CD4-positive, alpha-beta T cell treated with Interleukin-10 for 1 hour (primary cell): Measurements from ENCODE around the gene CSNK1E.

Experiments used
- DNase-seq: peaks from one replicate; pipeline ENCODE4 v3.0.0-alpha.2; 2020

CSNK1E gene

GRCh38 chr22:38327396-38327795 lies 10.2 kb upstream of the CSNK1E start:
- no peak for DNase-seq

DNA sequence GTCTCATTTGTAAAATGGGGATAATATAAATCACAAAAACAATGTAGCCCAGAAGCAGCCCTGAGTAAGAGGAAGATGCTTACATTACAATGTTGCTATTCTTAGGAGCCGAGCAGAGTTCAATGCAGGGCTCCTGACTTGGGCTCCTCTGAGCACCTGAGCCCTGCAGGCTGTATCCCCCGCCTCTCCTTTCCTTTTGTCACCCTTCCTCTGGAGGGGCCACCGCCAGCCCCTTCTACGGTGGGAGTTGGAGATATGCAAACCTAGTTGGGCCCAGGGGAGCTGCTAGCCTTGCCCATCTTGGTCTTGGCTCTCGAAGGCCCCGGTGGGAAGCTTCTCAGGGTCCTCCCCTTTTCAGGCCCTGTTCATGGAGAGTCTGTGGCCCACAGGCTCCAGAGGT lies 8.4 kb upstream of the CSNK1E start:
- DNase-seq, result no peak

DNA sequence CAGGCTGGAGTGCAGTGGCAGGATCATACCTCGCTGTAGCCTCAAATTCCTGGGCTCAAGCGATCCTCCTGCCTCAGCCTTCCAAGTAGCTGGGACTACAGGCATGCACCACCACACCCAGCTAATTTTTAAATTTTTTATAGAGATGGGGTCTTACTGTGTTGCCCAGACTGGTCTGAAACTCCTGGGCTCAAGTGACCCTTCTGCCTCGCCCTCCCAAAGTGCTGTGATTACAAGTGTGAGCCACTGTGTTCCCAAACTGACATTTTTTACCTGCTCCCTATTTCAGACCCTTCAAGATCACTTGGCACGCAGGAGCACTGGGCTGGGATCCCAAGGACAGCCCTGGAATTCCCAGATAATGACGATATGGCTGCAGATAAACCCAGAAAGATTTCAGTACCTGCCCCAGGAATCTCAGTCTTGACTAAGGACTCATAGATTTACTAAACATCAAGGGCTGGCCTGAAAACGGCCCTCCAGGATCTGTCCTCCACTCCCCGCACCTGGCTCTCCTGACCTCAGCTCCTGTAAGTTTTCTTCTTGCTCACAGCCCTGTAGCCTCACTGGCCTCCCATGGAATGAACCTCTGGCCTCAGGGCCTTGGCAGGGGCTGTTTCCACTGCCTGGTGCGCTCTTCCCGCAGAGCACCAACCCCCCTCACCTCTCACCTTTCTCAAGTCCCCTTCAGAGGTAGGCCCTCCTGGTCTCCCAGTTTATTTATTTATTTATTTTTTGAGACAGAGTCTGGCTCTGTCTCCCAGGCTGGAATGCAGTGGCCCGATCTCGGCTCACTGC lies 3.6 kb upstream of the CSNK1E start:
- DNase-seq, result no peak

DNA sequence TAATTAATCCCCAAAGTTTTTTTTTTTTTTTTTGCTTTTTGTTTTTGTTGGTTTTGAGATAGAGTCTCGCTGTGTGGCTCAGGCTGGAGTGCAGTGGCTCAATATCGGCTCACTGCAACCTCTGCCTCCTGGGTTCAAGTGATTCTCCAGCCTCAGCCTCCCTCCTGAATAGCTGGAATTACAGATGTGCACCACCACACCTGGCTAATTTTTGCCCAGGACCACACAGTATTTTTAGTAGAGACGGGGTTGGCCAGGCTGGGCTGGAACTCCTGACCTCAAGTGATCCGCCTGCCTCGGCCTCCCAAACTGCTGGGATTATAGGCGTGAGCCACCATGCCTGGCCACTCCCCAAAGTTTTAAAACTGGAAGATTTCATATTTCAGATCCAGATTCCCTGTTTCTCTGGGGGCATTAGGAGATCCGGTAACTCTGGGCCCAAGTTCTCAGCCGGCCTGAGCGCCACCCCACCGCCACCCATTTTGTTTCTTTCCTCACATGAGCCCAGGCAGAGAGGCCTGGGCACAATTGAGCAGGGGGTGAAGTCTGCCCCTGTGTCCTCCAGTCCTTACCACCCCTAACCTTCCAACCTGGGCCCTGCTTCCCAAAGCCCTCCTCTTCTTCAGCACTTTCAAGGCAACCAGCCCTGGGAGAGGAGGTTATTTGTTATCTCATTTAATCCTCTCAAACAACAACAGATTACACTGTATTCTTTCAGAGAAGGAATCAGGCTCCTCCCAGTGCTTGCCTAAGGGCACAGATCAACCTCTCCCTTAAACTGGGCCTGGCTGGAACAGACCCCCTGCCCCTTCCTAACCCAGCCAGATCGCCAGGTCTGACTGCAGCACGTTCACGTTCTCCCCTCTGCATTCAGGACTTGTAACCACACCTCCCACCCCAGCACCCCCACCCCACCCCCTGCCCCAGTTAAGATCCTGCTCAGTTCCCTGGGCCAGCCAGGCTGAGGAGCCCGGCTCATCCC lies 1.9 kb upstream of the CSNK1E start:
- no peak for DNase-seq

DNA sequence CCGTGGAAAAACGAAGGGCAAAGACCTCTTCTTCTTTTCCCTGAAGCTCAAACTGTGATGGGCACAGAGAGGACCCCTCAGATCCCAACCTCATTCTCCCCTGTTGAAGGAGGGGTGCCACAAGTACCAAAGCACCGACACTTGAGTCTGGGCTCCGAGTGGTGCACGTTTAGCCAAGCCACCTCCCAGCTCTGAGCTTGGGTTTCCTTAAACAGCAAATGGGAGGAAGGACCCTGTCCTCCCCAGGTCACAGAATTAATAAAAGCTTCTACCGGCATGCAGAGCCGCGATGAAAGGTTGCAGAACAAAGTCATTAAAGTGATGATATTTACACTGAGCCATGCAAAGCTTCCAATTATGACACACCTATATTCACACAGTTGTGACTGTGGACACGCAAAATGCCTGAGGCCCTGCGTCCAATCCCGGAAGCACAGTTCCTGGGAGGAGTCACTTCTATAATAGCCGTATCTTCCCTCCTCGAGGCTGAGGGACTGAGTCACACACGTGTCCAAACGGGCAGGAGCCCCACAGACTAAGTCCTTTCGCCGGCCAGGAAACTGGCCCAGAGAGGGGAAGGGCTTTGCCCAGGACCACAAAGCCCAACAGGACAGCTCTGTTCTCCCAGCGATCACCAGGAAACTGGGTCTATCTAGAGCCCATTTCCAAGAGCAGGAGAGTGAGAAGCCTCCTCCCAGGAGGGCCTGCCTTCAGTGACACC lies 922 bp upstream of the CSNK1E start:
- DNase-seq, result no peak

- peak; percentile 65 for DNase-seq
These were observed 690 bp downstream of the CSNK1E start for GRCh38 chr22:38316364-38317121.

DNA sequence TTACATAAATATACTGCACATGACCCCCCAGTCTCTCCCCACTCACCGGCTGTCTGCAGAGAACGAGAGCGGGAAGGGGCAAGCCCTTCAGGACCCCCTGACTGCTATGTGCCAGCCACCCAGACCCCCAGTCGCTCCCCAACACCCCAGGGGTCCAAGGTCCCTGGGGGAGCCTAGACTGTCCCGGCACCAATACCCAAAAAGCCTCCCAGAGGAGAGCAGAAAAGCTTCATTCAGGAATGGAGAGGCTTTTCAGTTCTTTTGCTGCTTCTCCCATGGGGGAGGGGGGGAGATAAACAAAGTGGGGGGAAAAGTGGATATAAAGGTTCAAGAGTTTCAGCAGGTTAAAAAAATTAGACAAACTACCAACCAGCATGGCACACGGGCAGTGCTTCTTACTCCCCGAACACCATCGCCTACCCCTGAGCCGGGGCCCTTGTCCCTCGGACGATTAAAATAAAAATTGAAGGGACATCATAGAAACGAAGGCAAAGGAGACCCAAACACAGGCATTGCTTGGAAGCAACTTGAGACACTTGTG lies 1.3 kb downstream of the CSNK1E start:
- DNase-seq, result peak; percentile 21

DNA sequence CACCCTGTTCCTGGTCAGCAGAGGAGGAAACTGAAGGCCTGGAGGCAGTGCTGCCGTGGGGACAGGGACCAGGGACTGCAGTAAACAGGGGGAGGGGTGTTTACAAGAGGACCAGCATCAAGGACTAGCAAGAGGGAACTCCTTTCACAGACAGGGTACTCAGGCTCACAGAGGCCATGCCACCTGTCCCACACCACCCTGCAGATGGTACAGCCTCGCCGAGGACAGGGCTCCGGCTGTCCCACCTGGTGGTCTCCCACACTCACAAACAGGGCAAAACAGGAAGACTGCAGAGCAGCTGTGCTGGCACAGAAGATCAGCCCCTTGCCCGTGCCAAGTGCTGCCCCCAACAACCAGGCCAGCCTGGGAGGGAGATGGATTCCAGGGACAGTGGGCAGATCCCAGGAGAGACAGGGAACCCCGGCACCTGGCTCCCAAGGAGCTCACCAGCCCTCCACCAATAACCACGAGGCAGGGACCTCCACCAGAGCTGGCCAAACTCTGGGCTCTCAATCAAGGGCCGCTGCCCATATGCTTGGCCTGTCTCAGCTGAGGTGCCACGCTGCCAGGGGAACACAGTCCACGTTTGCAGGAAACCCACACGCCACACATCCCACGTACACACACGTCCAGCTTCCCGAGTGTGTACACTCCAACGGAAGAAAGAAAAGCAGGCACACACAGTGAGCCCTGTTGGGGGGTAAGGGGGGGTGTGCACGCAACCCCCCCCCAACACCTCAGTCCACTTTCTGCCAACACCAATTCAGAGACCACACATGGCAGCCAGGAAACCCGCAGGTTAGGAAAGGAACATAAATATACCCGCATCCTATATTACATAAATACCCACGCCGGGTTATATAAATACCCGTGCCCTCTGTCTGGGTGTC lies 2.1 kb downstream of the CSNK1E start:
- DNase-seq, result peak; percentile 47

DNA sequence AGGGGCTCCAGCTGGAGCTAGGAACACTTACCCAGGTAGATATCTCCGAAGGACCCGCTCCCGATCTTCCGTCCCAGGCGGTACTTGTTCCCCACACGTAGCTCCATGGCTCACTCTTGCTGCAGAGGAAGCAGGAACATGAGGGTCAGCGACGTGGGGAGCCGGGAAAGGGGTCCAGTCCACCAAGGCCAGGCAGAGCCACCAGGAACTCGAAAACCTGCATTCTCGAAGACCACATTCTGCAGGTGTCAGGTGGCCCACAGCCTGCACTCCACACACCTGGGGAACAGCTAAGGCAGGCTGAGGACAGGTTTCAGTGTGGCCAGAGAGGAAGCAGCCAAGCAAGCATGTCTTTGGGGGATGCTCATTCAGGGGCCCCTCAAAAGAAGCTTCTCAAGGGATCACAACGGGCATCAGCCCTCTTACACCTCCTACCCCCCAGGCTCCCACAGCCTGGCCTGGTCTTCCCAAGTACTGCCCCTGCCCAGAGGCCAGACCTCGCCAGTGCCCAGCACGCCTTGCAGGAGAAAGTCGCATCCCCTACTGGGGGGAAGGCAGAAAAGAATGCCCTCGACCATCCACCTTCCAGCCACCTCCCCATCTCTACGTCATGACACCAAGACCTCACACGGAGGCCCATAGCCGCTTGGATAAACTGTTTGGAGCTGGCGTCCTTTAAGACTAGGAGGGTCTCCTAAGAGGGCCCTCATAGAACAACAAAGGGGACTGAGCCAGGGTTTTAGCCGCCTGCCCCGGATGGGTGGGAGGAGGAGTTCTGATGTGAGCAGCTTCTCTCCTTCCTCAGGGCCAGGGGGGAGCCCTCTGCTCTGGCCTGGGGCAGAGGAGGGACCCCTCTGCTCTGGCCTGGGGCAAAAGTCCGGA lies 2.9 kb downstream of the CSNK1E start:
- DNase-seq, result no peak

DNA sequence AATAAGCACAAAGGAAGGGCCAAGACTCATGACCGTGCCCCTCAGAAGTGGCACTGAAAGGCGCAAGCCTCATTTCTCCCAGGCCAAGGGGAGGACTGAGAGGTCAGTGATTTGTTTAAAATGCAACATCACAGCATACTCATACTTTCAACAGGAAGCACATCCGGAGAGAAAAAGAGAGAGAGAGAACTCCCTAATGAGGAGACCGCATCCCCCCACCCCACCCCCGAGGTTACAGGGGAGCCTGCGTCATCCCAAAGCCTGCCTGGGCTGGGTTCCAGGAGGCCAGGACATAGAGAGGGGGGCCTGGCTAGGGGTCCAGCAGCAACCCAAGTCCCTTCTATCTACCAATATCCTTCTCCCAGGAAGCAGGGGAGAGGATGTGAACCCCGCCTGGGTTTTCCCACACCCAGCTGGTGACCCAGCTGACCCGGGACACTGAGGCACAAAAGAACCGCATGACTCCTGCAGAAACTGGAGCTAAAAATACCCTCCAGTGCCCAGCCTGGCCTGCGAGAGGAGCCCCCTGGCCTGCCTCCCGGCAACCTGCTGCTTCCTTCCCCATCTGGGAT lies 3.8 kb downstream of the CSNK1E start:
- peak; percentile 30 for DNase-seq

GRCh38 chr22:38312261-38312800 lies 4.9 kb downstream of the CSNK1E start:
- no peak for DNase-seq

GRCh38 chr22:38311323-38311620 lies 6.0 kb downstream of the CSNK1E start:
- no peak for DNase-seq

DNA sequence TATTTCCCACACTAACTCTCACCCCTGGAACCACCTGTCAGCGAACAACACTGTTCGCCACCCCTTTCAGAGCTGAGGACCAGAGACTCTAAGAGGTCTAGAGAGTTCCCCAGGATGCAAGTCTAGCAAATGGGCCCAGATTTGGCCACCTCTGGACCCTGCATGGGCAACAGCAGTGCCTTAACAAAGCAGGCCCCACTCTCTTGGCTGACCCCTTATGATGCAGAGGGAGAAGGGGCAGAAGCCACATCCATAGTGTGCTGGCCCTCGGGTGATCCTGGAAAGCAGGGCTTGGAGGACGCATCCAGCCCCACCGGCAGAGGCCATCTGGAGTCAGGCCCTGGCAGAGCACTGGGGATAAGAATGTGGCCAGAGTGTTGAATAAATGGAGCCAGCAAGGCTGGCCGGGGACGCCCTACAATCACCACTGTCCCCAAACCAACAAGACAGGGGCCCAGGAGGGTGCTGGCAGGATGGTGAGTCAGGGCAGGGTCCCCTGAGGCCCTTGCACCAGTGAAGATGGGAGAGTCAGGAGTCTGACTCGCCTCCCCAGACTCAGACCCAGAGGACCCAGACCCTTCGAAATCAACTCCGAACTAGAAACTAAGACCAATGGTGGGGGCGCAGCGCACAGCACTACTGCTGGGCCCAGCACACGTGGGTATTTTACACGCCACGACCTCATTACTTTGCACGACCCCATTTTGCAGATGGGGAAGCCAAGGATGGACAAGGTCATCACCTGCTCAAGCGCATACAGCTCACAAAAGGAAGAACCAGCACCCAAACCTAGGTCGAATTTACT lies 6.5 kb downstream of the CSNK1E start:
- no peak for DNase-seq

DNA sequence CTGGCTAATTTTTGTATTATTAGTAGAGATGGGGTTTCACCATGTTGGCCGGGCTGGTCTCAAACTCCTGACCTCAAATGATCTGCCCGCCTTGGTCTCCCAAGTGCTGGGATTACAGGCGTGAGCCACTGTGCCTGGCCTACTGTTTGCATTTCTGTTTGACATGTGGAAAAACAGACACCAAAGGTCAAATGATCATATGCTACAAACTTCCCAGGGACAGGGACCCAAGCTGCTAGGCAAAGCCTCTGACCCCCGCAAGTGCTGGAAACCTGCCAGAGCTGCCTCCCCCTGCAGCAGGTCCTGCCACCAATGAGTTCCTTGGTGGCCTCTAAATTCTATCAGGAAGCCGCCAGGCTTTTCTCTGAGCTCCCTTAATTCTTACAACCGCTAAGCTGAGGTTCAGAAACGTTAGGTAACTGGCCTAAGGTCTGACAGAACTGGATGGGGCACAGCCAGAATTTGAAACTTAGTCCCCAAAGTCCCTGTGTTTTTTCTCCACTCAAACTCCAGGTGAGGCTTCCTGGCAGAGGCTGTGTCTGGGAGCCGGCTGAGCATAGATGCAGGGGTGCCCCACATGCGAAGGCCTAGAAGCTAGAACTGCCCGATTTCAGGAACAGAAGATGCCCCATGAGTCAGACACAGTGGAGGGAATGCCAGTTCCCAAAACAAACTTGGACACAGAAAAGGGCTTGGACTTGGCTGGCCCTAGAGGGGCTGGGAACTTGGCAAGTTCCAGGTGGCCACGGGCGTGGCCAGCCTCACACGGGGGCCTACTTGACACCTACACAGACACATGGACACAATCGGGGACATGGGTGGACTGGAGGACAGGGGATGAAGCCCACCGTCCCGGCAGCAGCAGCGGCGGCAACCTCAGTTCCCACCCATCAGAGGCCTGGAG lies 7.4 kb downstream of the CSNK1E start:
- no peak for DNase-seq

DNA sequence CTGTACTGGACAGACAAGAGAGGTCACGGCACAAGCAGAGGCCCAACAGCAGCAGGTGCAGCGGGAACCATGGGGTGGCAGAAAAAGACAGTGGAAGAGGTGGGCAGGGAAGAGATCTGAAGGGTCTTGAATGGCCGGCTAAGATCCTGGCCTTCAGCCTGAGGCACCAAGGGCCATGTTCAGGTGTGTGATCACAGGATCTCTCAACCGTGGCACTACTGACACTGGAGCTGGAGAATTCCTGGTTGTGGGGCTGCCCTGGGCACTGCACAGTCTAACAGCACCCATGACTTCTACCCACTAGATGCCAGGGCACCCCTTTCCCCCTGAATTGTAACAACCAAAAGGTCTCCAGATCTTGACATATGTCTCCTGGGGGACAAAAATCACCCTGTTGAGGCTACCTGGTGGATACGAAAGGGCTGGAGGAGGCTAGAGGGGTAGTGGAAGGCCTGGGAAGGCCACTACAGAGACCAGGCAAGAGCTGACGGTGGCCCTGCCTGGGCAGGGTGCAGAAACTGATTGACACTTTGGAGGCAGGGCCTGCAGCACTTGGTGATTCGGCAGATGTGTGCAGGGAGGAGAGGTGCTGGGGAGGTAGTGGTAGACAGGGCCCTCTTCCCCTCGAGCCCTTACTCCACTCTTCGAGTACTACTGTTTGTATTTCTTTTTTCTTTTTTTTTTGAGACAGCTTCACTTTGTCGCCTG lies 8.3 kb downstream of the CSNK1E start:
- no peak for DNase-seq

DNA sequence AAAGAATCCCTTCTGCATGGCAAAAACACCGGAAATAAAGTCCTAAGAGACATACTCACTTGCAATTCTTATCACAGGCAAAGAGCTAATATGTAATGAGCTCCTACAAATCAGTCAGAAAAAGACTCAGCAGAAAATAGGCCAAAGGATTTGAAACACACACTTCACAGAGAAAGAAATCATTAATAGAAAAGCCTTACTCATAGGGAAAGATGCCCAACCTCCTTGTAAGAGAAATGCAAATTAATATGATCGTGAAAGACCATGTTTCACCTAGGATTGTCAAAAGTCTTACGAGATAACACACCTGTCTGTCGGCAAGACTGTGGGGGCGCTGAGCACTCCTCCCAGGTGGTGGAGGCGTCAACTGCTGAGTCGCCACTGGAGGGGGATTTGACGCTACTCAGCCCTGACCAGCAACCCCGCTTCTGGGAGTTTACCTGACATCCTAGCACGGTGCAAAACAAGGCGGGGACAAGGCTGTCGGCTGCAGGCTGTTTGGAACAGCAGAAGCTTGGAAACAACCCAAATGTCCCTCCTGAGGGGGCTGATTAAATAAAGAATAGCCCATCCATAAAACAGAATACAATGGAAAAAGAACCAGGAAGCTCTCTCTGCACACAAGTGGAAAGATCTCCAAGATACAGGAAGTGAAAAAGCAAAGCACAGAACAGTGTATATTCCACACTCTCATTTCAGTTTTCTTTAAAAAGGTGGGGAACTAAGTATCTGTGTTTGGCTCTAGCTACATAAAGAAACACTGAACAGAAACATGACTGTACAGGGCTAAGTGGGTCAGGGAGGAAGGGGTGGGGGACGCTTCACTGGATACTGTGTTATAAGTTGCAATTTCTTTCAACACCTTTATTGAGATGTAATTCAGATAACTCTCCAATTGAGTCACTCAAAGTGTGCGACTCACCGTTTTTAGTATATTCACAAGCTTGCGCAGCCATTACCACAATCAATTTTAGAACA lies 11.5 kb downstream of the CSNK1E start:
- peak; percentile 52 for DNase-seq
